GM12875 (cell line): Measurements from ENCODE around the gene PLEKHN1.

ENCODE experiments used
- H3K4me3 ChIP-seq: one replicate; pipeline ENCODE4 v1.5.1; 2011; ENCODE audit warnings: low read depth, low read length, control low read depth
- TF ChIP-seq, protein P1 (sequence below): IDR thresholded peaks from 2 replicates; pipeline ENCODE4 v1.5.1; 2011; ENCODE audit warnings: low read depth, mild to moderate bottlenecking, control low read depth, inconsistent platforms, low read length, moderate library complexity, borderline replicate concordance; ENCODE audit not compliant: insufficient read depth

Gene PLEKHN1

DNA sequence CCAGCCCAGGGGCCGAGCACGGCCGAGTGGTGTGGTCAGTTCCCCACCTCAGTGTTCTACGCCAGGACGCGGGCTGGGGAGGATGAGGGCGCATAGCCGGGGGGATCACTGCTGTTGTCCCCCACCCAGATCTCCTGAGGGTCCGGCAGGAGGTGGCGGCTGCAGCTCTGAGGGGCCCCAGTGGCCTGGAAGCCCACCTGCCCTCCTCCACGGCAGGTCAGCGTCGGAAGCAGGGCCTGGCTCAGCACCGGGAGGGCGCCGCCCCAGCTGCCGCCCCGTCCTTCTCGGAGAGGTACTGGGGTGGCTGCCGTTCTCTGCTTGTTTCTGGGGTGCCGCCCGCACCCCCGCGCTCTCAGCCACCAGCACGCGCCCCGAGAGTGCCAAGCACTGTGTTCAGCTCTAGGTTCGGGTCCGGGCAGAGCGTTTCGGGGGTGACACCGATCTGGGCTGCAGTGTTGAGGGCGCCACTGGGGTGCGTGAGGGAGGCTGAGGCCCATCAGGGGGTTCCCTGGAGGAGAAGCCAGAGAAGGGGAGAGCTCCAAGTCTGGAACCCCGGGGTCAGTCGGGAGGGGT, 25.2 kb upstream of the PLEKHN1 start:
- TF ChIP-seq, protein P1, sequence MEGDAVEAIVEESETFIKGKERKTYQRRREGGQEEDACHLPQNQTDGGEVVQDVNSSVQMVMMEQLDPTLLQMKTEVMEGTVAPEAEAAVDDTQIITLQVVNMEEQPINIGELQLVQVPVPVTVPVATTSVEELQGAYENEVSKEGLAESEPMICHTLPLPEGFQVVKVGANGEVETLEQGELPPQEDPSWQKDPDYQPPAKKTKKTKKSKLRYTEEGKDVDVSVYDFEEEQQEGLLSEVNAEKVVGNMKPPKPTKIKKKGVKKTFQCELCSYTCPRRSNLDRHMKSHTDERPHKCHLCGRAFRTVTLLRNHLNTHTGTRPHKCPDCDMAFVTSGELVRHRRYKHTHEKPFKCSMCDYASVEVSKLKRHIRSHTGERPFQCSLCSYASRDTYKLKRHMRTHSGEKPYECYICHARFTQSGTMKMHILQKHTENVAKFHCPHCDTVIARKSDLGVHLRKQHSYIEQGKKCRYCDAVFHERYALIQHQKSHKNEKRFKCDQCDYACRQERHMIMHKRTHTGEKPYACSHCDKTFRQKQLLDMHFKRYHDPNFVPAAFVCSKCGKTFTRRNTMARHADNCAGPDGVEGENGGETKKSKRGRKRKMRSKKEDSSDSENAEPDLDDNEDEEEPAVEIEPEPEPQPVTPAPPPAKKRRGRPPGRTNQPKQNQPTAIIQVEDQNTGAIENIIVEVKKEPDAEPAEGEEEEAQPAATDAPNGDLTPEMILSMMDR: no peak
- no peak overlapping the region for H3K4me3 ChIP-seq

DNA sequence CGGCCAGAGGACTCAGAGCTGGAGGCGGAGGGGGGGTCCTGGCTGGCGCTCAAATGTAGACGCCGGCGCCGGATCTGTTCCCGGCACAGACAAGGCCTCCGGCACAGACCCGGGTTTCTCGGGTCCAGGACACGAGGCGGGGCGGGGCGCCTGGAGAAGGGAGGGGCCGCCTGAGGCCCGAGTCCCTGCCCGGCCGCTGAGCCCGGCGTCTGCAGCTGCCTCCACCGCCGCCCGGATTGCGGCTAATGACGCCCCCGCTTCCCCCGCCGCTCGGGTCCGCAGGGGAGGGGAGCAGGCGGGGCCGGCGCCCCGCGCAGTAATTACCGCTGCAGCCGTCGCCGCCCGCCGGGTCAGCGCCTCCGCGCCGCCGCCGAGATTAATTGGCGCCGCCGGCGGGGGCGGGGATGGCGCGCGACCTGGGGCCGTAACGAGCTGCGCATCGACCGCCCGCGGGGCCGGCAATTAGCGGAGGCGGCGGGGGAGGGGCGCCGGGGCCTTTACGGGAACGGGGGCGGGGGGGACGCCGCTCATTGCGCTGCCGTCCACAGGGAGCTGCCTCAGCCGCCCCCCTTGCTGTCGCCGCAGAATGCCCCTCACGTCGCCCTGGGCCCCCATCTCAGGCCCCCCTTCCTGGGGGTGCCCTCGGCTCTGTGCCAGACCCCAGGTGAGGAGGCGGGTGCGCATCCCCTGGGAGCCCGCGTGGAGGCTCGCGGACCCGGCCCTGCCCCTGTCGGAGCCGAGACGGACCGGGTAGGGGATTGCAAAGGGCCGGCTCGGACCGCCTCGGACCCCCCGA, 24.5 kb upstream of the PLEKHN1 start:
- TF ChIP-seq, protein P1: no peak
- H3K4me3 ChIP-seq: no peak overlapping the region

DNA sequence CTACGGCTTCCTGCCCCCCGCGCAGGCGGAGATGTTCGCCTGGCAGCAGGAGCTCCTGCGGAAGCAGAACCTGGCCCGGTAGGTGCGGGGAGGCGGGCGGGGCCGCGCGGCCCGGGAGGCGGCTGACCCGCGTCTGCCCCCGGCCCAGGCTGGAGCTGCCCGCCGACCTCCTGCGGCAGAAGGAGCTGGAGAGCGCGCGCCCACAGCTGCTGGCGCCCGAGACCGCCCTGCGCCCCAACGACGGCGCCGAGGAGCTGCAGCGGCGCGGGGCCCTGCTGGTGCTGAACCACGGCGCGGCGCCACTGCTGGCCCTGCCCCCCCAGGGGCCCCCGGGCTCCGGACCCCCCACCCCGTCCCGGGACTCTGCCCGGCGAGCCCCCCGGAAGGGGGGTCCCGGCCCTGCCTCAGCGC, 23.9 kb upstream of the PLEKHN1 start:
- H3K4me3 ChIP-seq: no peak overlapping the region
- TF ChIP-seq, protein P1: no peak

DNA sequence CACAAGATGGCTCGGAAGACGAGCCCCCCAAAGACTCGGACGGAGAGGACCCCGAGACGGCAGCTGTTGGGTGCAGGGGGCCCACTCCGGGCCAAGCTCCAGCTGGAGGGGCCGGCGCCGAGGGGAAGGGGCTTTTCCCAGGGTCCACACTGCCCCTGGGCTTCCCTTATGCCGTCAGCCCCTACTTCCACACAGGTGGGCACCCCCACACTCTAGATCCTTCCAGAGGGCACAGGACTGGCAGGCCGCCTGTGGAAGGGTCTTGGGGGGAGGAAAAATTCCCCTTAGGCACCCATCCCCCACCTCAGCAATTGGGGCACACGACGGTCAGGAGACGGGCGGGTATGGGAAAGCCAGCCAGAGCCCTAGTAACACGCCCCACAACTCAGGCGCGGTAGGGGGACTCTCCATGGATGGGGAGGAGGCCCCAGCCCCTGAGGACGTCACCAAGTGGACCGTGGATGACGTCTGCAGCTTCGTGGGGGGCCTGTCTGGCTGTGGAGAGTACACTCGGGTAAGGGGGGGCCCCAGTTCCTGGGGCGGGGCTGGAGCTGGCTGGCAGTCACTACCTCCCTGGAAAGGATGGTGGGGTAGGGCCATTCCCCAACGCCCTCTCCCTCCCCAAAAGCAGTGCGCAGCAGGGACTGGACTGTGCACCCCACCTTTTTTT, 23.3 kb upstream of the PLEKHN1 start:
- H3K4me3 ChIP-seq: no peak overlapping the region
- TF ChIP-seq, protein P1: no peak

DNA sequence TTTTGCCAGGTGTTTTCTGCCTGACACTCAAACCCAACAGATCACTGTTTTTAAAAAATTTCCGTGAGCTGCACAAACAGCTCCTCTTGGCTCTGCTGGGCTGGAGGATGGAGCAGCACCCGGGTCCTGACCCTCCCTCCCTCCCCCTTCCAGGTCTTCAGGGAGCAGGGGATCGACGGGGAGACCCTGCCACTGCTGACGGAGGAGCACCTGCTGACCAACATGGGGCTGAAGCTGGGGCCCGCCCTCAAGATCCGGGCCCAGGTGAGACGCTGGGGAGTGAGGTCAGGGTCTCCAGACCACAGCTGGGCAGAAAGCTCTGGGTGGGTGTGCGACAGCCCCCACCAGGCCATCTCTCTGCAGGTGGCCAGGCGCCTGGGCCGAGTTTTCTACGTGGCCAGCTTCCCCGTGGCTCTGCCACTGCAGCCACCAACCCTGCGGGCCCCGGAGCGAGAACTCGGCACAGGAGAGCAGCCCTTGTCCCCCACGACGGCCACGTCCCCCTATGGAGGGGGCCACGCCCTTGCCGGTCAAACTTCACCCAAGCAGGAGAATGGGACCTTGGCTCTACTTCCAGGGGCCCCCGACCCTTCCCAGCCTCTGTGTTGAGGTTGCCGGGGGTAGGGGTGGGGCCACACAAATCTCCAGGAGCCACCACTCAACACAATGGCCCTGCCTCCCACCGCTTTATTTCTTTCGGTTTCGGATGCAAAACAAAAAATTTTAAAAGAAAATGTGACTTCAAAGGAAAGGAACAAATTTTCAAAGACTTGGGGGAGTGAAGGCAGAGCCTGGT, 22.5 kb upstream of the PLEKHN1 start:
- TF ChIP-seq, protein P1: no peak
- no peak overlapping the region for H3K4me3 ChIP-seq

DNA sequence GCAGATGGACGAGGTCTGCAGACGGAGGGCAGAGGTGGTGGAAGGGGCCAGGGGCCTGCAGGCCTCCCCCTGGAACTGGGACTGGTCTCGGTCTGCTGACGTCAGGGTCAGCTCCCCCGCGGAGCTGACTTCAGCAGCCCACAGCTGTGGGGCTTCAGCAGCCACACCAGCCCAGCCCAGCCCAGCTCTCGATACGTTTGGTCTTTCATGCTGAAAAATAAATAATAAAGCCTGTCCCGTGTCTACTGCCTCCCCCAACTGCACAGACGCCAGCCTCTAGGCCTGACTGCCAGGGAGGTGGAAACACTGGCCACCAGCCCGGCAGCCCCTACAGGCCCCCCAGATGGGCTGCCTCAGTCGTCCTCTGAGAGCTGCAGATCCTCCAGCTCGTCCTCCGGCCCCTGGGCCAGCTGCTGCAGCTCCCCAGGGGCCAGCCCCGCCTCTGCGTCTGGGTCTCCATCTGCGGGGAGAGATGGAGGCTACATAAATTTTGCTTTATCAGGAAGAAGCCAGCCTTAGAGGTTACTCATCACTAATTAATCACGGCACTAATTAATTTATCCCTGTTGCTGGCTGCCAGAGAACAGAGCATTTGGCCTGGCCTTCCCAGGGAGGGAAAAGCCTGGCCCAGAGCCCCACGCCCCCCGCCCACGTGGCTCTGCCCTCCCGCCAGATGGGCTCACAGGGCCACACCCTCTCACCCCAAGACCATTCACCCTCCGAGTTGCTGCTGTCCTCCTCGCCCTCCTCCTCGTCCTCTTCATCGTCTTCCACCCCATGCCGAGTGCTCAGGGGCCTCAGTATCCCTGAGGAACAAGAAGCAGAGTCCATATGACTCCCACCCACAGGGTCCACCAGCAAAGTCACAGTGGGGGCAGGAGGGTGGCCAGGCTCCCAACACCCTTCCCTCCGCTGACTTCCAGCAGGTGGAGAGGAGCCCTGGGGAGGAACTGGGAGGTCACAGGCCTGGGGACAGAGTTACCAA, 21.6 kb upstream of the PLEKHN1 start:
- TF ChIP-seq, protein P1: no peak
- H3K4me3 ChIP-seq: no peak overlapping the region
